GM21528 (cell line): ENCODE measurements around the gene ELOVL5.
"Not testable (repeated sequence)": the region's sequence is repeated elsewhere in the genome, so short reads cannot be mapped to it uniquely, and the experiment has no call there.

Experiments
- ATAC-seq: cut with Tn5 transposase; IDR thresholded peaks from one replicate; pipeline ENCODE4 v1.9.1; 2021; ENCODE audit warnings: mild to moderate bottlenecking, moderate library complexity; ENCODE audit not compliant: unreplicated experiment, low FRiP score

Gene ELOVL5

GRCh38 chr6:53331678-53332077, 17.1 kb downstream of the ELOVL5 start:
- ATAC-seq: no peak

GRCh38 chr6:53330137-53330536, 18.6 kb downstream of the ELOVL5 start:
- ATAC-seq: no peak

GRCh38 chr6:53328375-53328774, 20.4 kb downstream of the ELOVL5 start:
- no peak for ATAC-seq

- ATAC-seq: no peak
These were observed 21.7 kb downstream of the ELOVL5 start for GRCh38 chr6:53327017-53327395.

GRCh38 chr6:53326372-53327016, 22.3 kb downstream of the ELOVL5 start:
- ATAC-seq: no peak

- ATAC-seq: no peak
These were observed 23.0 kb downstream of the ELOVL5 start for GRCh38 chr6:53325785-53326184.

GRCh38 chr6:53322188-53323029, 26.3 kb downstream of the ELOVL5 start:
- ATAC-seq: no peak

GRCh38 chr6:53321701-53322100, 27.0 kb downstream of the ELOVL5 start:
- ATAC-seq: no peak

- no peak for ATAC-seq
These were observed 27.8 kb downstream of the ELOVL5 start for GRCh38 chr6:53320964-53321363.

- no peak for ATAC-seq
These were observed 30.3 kb downstream of the ELOVL5 start for GRCh38 chr6:53318429-53318828.

GRCh38 chr6:53317861-53318260, 30.9 kb downstream of the ELOVL5 start:
- ATAC-seq: no peak

GRCh38 chr6:53317299-53317698, 31.5 kb downstream of the ELOVL5 start:
- ATAC-seq: not testable (repeated sequence)

- ATAC-seq: no peak
These were observed 32.6 kb downstream of the ELOVL5 start for GRCh38 chr6:53316142-53316541.

GRCh38 chr6:53315086-53315724, 33.5 kb downstream of the ELOVL5 start:
- no peak for ATAC-seq

GRCh38 chr6:53313784-53314400, 34.9 kb downstream of the ELOVL5 start:
- ATAC-seq: no peak

GRCh38 chr6:53312355-53312754, 36.4 kb downstream of the ELOVL5 start:
- no peak for ATAC-seq

GRCh38 chr6:53311586-53311935, 37.2 kb downstream of the ELOVL5 start:
- no peak for ATAC-seq

- ATAC-seq: no peak
These were observed 37.8 kb downstream of the ELOVL5 start for GRCh38 chr6:53310771-53311585.

GRCh38 chr6:53309901-53310300, 38.8 kb downstream of the ELOVL5 start:
- peak; percentile 5 for ATAC-seq
